PC-3 (cell line): ENCODE data around the gene SLC9A8. TPM values are rescaled to one million over a fixed set of nuclear protein-coding genes. Genes with fewer than 3 reads are reported as not detected.

Experiments
- ATAC-seq: fragments of 200-7000 bp; cut with Tn5 transposase; 2 replicates; pipeline ENCODE4 v1.9.1; 2020; ENCODE audit warnings: mild to moderate bottlenecking, moderate library complexity
- BruUV-seq: library from RNA; stranded (reverse); fragments of 400-500 nt; replicated peaks from 2 replicates; lab custom pipeline; 2021; lab: Mats Ljungman, UMichigan
- CTCF ChIA-PET: fragments of 300-600 bp; sonication (Branson Sonifier 250); formaldehyde crosslinking; loops from one replicate; lab custom pipeline; 2022; ENCODE audit warnings: antibody characterized with exemption; lab: Charles Lee
- POLR2A ChIA-PET: fragments of 300-600 bp; sonication (Branson Sonifier 250); formaldehyde crosslinking; loops from one replicate; lab custom pipeline; 2022; ENCODE audit warnings: antibody characterized with exemption; ENCODE audit not compliant: unreplicated experiment; lab: Charles Lee
- DNase-seq: peaks from one replicate; pipeline ENCODE4 v3.0.0-alpha.2; 2015
- H2AFZ ChIP-seq: fragments of 300-600 bp; sonication (generic); 2 replicates; pipeline ENCODE4 v1.6.0; 2016; ENCODE audit warnings: antibody characterized with exemption, low read length
- H3F3A ChIP-seq: fragments of 300-600 bp; sonication (generic); one replicate; pipeline ENCODE4 v1.6.0; 2017; ENCODE audit warnings: antibody characterized with exemption, low read length, control low read depth, mild to moderate bottlenecking; ENCODE audit not compliant: unreplicated experiment
- H3K27ac ChIP-seq: fragments of 300-600 bp; sonication (generic); 2 replicates; pipeline ENCODE4 v1.5.1; 2016; ENCODE audit warnings: mild to moderate bottlenecking, low read length
- H3K27me3 ChIP-seq: fragments of 300-600 bp; sonication (generic); 2 replicates; pipeline ENCODE4 v1.6.1; 2016; ENCODE audit warnings: low read length, mixed read lengths
- H3K36me3 ChIP-seq: fragments of 300-600 bp; sonication (generic); 2 replicates; pipeline ENCODE4 v1.6.1; 2016; ENCODE audit warnings: low read depth, mixed run types, low read length, mixed read lengths
- H3K4me1 ChIP-seq: fragments of 300-600 bp; sonication (generic); 2 replicates; pipeline ENCODE4 v1.5.1; 2016; ENCODE audit warnings: low read length; ENCODE audit not compliant: insufficient read depth
- H3K4me2 ChIP-seq: fragments of 300-600 bp; sonication (generic); 2 replicates; pipeline ENCODE4 v1.6.0; 2016; ENCODE audit warnings: low read length
- H3K4me3 ChIP-seq: fragments of 300-600 bp; sonication (generic); 2 replicates; pipeline ENCODE4 v1.5.1; 2016; ENCODE audit warnings: mild to moderate bottlenecking, low read length, mixed read lengths
- H3K79me2 ChIP-seq: fragments of 300-600 bp; sonication (generic); 2 replicates; pipeline ENCODE4 v1.6.1; 2017; ENCODE audit warnings: low read length, mixed read lengths
- H3K9ac ChIP-seq: fragments of 300-600 bp; sonication (generic); 2 replicates; pipeline ENCODE4 v1.6.0; 2016; ENCODE audit warnings: mild to moderate bottlenecking, low read length
- H3K9me2 ChIP-seq: fragments of 300-600 bp; sonication (generic); replicated peaks from 2 replicates; pipeline ENCODE4 v1.6.1; 2016; ENCODE audit warnings: mixed run types, low read length, mixed read lengths
- H3K9me3 ChIP-seq: fragments of 300-600 bp; sonication (generic); 2 replicates; pipeline ENCODE4 v1.6.1; 2016; ENCODE audit warnings: low read length, mixed read lengths
- H4K20me1 ChIP-seq: fragments of 300-600 bp; sonication (generic); 2 replicates; pipeline ENCODE4 v1.6.1; 2016; ENCODE audit warnings: low read length, mixed read lengths
- CTCF ChIP-seq: fragments of 300-600 bp; sonication (generic); conservative IDR thresholded peaks from 2 replicates; pipeline ENCODE4 v1.5.1; 2017; ENCODE audit warnings: antibody characterized with exemption, low read depth, mild to moderate bottlenecking, low read length
- EZH2 ChIP-seq: fragments of 300-600 bp; sonication (generic); IDR thresholded peaks from one replicate; pipeline ENCODE4 v1.6.1; 2017; ENCODE audit warnings: antibody characterized with exemption, mild to moderate bottlenecking, low read length; ENCODE audit not compliant: unreplicated experiment
- EZH2phosphoT487 ChIP-seq: fragments of 300-600 bp; sonication (generic); IDR thresholded peaks from 2 replicates; pipeline ENCODE4 v1.6.1; 2018; ENCODE audit warnings: mild to moderate bottlenecking, antibody characterized with exemption, low read length, borderline replicate concordance
- intact Hi-C: fragments of 100-400 bp; cut with micrococcal nuclease; formaldehyde crosslinking; loops from 2 replicates; pipeline ENCODE4 v1.9.0; 2023
- total RNA-seq: library from RNA; depleted of rRNA; stranded (reverse); fragments of >200 nt; gene quantifications from 2 replicates; pipeline ENCODE4 v1.2.3, GENCODE V29; 2014

Gene SLC9A8
- total RNA-seq, 1 experiment from 2014 or later = 13.1 TPM

- Histone ChIP-seq H3K9me3 (no peaks in the 10 kb centered on the region), H2AFZ (no peak overlapping the region), H3K27me3 (no peaks in the 10 kb centered on the region), H3K36me3 (peaks cover 40% of the 10 kb centered on the region), H4K20me1 (no peaks in the 10 kb centered on the region), H3K4me1 (no peaks in the 10 kb centered on the region), H3K4me3 (no peak overlapping the region), H3K79me2 (peaks cover 25% of the 10 kb centered on the region), H3F3A (no peaks in the 10 kb centered on the region), H3K9me2 (no peaks in the 10 kb centered on the region), H3K9ac (no peak overlapping the region), H3K27ac (no peak overlapping the region), H3K4me2 (no peak overlapping the region)
- BruUV-seq = no TSS peak
- intact Hi-C loops = no loop called here
- no peak for ATAC-seq
- POLR2A ChIA-PET = interaction anchor here (0.6 kb wide), 1 partner anchor 406 kb away, joined by 3 read pairs; no protein-coding TSS in a partner anchor
- no peak for TF ChIP-seq EZH2
- DNase-seq = no peak
- CTCF ChIA-PET = no interaction called here
Measured at GRCh38 chr20:49906101-49906604, 93.5 kb downstream of the SLC9A8 start.

GRCh38 chr20:49906615-49907154 is 94.1 kb downstream of the SLC9A8 start:
- CTCF ChIA-PET = no interaction called here
- H3K4me1 ChIP-seq = no peaks in the 10 kb centered on the region
- no peak overlapping the region for H3K4me2 ChIP-seq
- no peaks in the 10 kb centered on the region for H3F3A ChIP-seq
- H3K79me2 ChIP-seq = peaks cover 30% of the 10 kb centered on the region
- no peaks in the 10 kb centered on the region for H4K20me1 ChIP-seq
- POLR2A ChIA-PET = interaction anchor here (0.6 kb wide), 1 partner anchor 407 kb away, joined by 3 read pairs; no protein-coding TSS in a partner anchor
- no peak overlapping the region for H3K4me3 ChIP-seq
- no TSS peak for BruUV-seq
- no peaks in the 10 kb centered on the region for H3K9me2 ChIP-seq
- peaks cover 40% of the 10 kb centered on the region for H3K36me3 ChIP-seq
- ATAC-seq (no peak), DNase-seq (no peak)
- intact Hi-C loops = no loop called here
- no peak overlapping the region for H3K27ac ChIP-seq
- TF ChIP-seq CTCF (no peak), EZH2 (no peak), EZH2phosphoT487 (no peak)
- no peak overlapping the region for H2AFZ ChIP-seq
- no peaks in the 10 kb centered on the region for H3K27me3 ChIP-seq
- H3K9me3 ChIP-seq = no peaks in the 10 kb centered on the region
- H3K9ac ChIP-seq = no peak overlapping the region

GRCh38 chr20:49907405-49908257 is 95.0 kb downstream of the SLC9A8 start:
- CTCF ChIA-PET = no interaction called here
- peaks cover 40% of the 10 kb centered on the region for H3K36me3 ChIP-seq
- no peak for TF ChIP-seq EZH2phosphoT487
- TF ChIP-seq CTCF = no peak
- TF ChIP-seq EZH2 = no peak
- no peaks in the 10 kb centered on the region for H3K4me1 ChIP-seq
- H3K4me3 ChIP-seq = no peak overlapping the region
- H3K9me2 ChIP-seq = no peaks in the 10 kb centered on the region
- no peak for DNase-seq
- H3K4me2 ChIP-seq = no peak overlapping the region
- H4K20me1 ChIP-seq = no peaks in the 10 kb centered on the region
- H3K27ac ChIP-seq = no peak overlapping the region
- intact Hi-C loops = no loop called here
- no peaks in the 10 kb centered on the region for H3K27me3 ChIP-seq
- POLR2A ChIA-PET = no interaction called here
- BruUV-seq = no TSS peak
- H3F3A ChIP-seq = no peaks in the 10 kb centered on the region
- no peaks in the 10 kb centered on the region for H3K9me3 ChIP-seq
- no peak for ATAC-seq
- H2AFZ ChIP-seq = no peak overlapping the region
- peaks cover 40% of the 10 kb centered on the region for H3K79me2 ChIP-seq
- H3K9ac ChIP-seq = no peak overlapping the region
